ENCODE results near the gene SERPIND1. TPM values are rescaled to one million over a fixed set of nuclear protein-coding genes. Genes with fewer than 3 reads are reported as not detected.

The SERPIND1 gene
- total RNA-seq, 1 donor from 2014 or later = 0.18 TPM

- Mint-ChIP-seq H3K27ac (ENCODE audit: unreplicated experiment) (no peak overlapping the region), H3K36me3 (ENCODE audit: low read depth, unreplicated experiment) (peaks cover 9% of the 10 kb centered on the region)
These were observed 5.9 kb downstream of the SERPIND1 start for GRCh38 chr22:20779818-20780158.

GRCh38 chr22:20781272-20781990 lies 7.5 kb downstream of the SERPIND1 start:
- no peak for DNase-seq (ENCODE audit: low spot score)
- TF ChIP-seq CTCF (IDR thresholded peaks at IDR 0.05; ENCODE audit: unreplicated experiment) = no peak
- H3K4me3 Mint-ChIP-seq (ENCODE audit: unreplicated experiment) = no peak overlapping the region
- H3K36me3 Mint-ChIP-seq (ENCODE audit: low read depth, unreplicated experiment) = peaks cover 9% of the 10 kb centered on the region
- peaks cover 5% of the 10 kb centered on the region for H3K4me1 Mint-ChIP-seq (ENCODE audit: unreplicated experiment)
- H3K27me3 Mint-ChIP-seq (ENCODE audit: unreplicated experiment) = peaks cover 4% of the 10 kb centered on the region
- no peaks in the 10 kb centered on the region for H3K9me3 Mint-ChIP-seq (ENCODE audit: unreplicated experiment)
- no peak overlapping the region for H3K27ac Mint-ChIP-seq (ENCODE audit: unreplicated experiment)

More at GRCh38 chr22:20779818-20780158, 5.9 kb downstream of the SERPIND1 start:
- no peak overlapping the region for H3K4me3 Mint-ChIP-seq (ENCODE audit: unreplicated experiment)
- peaks cover 5% of the 10 kb centered on the region for H3K4me1 Mint-ChIP-seq (ENCODE audit: unreplicated experiment)
- TF ChIP-seq CTCF (IDR thresholded peaks at IDR 0.05; ENCODE audit: unreplicated experiment) = no peak
- H3K27me3 Mint-ChIP-seq (ENCODE audit: unreplicated experiment) = peaks cover 2% of the 10 kb centered on the region
- no peaks in the 10 kb centered on the region for H3K9me3 Mint-ChIP-seq (ENCODE audit: unreplicated experiment)
- DNase-seq (ENCODE audit: low spot score) = no peak

- DNase-seq (ENCODE audit: low spot score) = no peak
- Mint-ChIP-seq H3K4me1 (ENCODE audit: unreplicated experiment) (peaks cover 5% of the 10 kb centered on the region), H3K4me3 (ENCODE audit: unreplicated experiment) (no peak overlapping the region), H3K36me3 (ENCODE audit: low read depth, unreplicated experiment) (peaks cover 15% of the 10 kb centered on the region), H3K27me3 (ENCODE audit: unreplicated experiment) (peaks cover 4% of the 10 kb centered on the region), H3K27ac (ENCODE audit: unreplicated experiment) (no peak overlapping the region), H3K9me3 (ENCODE audit: unreplicated experiment) (no peaks in the 10 kb centered on the region)
- TF ChIP-seq CTCF (IDR thresholded peaks at IDR 0.05; ENCODE audit: unreplicated experiment) = no peak
These were observed 8.2 kb downstream of the SERPIND1 start for GRCh38 chr22:20782083-20782482.

- TF ChIP-seq CTCF (IDR thresholded peaks at IDR 0.05; ENCODE audit: unreplicated experiment) = no peak
- DNase-seq (ENCODE audit: low spot score) = no peak
- no peaks in the 10 kb centered on the region for H3K9me3 Mint-ChIP-seq (ENCODE audit: unreplicated experiment)
- H3K27ac Mint-ChIP-seq (ENCODE audit: unreplicated experiment) = no peak overlapping the region
- peaks cover 4% of the 10 kb centered on the region for H3K27me3 Mint-ChIP-seq (ENCODE audit: unreplicated experiment)
- peaks cover 2% of the 10 kb centered on the region for H3K4me1 Mint-ChIP-seq (ENCODE audit: unreplicated experiment)
- peaks cover 16% of the 10 kb centered on the region for H3K36me3 Mint-ChIP-seq (ENCODE audit: low read depth, unreplicated experiment)
- no peak overlapping the region for H3K4me3 Mint-ChIP-seq (ENCODE audit: unreplicated experiment)
These were observed 8.8 kb downstream of the SERPIND1 start for GRCh38 chr22:20782596-20783299.

- Mint-ChIP-seq H3K27me3 (ENCODE audit: unreplicated experiment) (peaks cover 4% of the 10 kb centered on the region), H3K9me3 (ENCODE audit: unreplicated experiment) (no peaks in the 10 kb centered on the region), H3K36me3 (ENCODE audit: low read depth, unreplicated experiment) (peaks cover 16% of the 10 kb centered on the region), H3K4me3 (ENCODE audit: unreplicated experiment) (no peak overlapping the region), H3K27ac (ENCODE audit: unreplicated experiment) (no peak overlapping the region), H3K4me1 (ENCODE audit: unreplicated experiment) (no peaks in the 10 kb centered on the region)
- DNase-seq (ENCODE audit: low spot score) = no peak
- no peak for TF ChIP-seq CTCF (IDR thresholded peaks at IDR 0.05; ENCODE audit: unreplicated experiment)
These were observed 9.4 kb downstream of the SERPIND1 start for GRCh38 chr22:20783300-20783673.
